NCI-H1105 treated with DMSO at 0.1 percent for 48 hours (cell line): ENCODE results near the gene SCN1A.
"Not testable (repeated sequence)": the region's sequence is repeated elsewhere in the genome, so short reads cannot be mapped to it uniquely, and the experiment has no call there.

Source experiments
- DNase-seq: peaks from one replicate; lab custom pipeline; 2025; lab: John Stamatoyannopoulos, UW

The SCN1A gene

DNA sequence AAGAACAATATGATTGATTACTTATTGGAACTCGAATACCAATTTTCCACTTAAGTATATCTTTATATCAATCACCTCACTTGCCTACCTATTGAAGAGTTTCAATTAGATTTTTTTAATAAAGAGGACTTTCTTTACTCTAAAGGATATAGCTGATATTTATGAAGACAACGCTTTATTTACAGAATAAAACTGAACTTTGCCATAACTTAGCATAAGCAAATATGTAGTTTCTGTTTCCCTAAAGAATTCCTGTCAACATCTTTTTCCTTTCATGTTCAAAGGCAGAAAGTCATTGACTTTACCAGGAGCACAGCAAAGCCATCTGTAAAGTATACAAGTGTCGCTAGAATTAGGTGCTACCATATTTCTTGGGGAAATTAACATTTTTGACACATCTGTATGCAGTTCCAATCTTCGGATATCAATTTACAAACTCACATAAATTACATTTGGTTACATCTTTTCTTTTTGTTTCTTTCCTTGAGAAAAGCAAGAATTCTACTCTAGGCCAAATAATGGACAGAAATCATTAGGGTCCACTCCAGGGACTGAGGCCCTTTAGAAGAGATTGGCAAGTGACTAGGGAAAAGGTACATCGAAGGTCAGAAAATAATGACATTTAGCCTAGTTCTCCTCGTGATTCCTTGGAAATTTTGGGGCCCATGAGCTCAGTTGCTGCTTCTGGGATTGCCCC is 7.5 kb upstream of the SCN1A start:
- no peak for DNase-seq

DNA sequence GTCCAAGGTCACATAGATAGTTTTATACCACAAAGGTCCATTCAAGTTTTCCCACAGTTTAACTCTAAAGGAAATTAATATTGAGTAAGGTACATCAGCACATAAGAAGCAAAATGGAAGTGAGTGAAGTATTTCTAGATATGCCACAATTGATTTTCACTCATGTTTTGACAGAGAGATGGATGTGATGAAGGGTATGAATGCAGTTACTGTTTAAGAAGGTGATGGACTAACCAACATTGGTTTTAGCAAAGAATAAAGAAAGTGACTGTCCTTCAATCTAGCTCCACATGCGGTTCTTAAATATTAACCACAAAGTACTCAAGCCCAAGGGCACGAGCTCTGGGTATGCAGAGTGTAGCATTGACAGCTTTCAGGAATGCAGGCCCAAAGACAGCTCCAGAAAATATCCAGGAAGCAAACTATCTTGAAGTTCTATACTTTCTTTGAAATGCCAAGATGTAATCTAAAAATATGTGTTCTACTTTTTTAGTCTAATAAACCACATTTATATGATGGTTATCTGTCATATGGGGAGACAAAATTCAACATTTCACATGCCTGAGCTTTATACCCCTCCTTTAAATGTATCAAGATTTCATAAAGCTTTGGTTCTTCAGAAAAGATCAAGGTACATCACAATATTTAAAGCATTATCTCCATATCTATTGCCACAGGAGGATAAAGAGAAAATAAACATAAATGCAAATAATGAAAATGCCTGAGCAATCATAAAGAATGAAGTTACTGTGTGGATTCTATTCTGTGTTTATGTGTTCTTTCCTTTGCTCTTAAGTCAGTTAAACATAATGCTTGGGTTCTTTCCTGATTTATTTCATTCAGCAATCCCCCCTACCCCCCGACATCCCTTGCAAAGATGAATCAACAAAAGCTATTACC is 6.7 kb upstream of the SCN1A start:
- DNase-seq = no peak

DNA sequence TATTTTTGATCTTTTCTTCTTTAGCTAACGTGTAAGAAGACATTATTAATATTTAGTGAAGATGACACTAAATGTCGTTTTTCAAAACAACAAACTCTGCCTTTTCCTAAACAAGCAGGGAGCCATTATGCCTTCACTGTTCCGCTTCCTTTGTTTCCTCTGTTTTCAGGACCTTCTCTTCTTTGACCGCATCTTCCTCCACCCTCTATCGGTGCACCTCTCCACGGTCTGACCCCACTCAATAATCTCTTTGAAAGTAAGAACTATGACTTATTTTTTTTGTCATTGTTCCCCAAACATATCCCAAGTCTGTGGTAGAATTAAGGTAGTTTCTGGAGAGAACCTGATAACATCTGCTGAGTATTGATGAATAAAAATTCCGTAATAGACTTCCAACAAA is 5.8 kb upstream of the SCN1A start:
- no peak for DNase-seq

DNA sequence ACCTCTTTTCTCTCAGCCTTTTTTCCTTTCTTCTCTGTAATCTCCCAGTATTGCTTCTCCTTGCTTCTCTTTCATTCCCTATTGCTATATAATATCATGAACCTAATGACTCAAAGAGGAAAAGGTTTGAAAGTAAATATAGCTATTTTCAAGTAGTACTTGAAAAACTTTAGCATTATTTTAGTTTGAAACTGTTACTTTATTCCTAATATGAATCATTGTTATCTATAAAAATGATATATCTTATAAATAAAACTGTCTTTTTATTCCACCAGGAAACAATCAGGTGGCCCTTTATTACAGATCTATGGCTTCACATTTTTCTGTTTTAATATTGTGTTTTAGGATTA is 311 bp upstream of the SCN1A start:
- DNase-seq = no peak

DNA sequence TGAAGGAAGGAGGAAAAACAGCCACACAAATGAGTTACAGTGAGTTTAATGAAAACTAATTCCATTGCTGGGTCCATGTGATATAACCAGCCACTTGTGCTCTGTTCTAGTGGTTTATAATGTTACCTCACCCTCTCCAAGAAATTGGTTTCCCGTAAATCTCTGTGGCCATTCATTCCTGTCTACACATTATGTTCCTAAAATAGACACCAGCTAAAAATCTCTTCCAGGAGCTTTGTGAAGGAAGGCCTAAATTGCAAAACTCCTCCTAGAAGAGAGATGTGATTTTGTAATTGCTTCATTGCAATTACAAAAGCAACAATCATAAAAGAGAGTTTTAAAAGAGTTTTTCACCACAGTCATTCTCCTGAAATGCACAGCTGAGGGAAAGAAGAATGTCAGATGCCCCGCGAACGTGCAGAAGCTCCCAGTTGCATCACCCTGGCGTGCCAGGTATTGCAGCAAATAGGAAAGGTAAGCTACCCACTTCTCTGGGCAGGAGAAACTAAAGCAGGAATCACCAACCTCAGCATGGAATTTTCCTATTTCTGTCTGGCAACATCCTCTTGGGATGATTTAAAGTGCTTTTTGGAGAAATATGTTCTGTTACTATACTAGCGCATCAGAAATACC is 1.7 kb downstream of the SCN1A start:
- no peak for DNase-seq

DNA sequence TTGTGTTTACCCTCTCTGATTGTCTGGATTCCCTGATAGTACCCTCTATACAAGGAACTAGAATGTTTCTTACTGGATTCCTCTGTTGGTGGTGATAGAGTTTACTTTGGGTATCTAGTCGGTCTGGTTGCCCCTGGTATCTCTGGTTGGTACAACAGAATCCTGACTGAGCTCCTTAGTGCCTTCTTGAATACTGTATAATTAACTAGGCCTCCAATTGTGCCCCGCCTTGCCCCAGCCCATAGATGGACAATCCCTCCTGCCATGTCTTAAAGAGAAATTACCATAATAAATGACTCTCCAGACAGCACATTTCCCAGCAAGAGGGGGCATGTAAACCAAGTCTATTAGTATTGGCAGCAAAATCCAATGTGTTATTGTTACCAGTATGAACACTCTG is 2.3 kb downstream of the SCN1A start:
- no peak for DNase-seq

DNA sequence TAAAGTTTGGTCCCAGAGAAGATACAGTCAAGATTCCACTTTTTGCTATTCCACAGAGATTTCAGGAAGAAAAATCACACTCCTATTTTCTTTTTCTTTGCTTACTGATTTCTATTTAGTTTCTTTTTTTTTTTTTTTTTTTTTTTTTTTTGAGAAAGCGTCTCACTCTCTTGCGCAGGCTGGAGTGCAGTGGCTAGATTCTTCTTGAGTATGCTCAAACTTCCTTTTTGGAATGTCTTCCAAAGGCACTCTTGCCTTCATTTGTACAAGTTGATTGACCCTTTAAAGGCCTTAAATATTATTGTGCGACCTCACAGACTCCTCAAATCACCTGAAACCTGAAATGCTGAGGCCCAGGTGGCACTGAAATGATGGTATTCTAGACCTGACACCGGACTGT is 9.6 kb downstream of the SCN1A start:
- no peak for DNase-seq

DNA sequence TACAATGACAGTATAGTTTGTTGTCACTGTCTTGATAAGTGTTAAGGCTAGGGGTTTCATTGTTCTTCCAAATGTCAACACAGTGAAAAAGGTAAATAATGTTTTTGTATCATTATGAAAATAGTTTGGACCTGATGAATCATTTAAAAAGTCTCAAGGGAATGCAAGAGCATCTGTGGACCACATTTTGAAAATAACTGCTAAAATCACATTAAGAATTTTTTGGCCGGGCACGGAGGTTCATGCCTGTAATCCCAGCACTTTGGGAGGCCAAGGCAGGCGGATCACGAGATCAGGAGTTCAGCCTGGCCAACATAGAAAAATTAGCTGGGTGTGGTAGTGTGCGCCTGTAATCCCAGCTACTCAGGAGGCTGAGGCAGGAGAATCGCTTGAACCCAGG is 10.3 kb downstream of the SCN1A start:
- DNase-seq = no peak

DNA sequence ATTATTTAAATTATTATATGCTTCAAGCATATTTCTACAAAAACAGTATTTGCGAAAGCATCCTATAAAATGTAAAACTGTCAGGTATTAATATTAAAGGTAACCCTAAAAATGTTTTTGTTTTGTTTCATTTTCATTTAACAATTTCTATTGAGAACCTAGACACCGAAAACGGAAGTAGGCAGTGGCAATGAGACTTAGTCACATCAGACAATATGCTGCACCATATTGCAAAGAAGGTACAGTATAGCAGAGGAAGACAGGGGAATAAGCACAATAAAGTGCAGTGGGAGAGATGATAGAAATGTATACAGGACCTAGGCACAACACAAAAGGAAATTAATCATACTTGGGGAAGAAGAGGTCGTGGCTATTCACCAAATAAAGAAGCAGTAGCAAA is 12.2 kb downstream of the SCN1A start:
- DNase-seq = no peak

DNA sequence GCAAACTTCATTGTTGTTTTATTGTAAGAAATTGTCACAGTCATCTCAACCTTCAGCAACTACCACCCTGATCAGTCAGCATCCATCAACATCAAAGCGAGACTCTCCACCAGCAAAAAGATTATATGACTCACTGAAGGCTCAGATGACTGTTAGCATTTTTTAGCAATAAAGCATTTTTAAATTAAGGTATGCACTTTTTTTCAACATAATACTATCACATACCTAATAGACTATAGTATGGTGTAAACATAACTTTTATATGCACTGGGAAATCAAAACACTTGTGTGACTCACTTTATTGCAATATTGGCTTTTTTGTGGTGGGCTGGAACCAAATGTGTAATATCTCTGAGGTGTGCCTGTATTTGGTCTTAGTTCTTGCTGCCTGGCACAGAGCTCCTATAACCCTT is 15.6 kb downstream of the SCN1A start:
- no peak for DNase-seq

DNA sequence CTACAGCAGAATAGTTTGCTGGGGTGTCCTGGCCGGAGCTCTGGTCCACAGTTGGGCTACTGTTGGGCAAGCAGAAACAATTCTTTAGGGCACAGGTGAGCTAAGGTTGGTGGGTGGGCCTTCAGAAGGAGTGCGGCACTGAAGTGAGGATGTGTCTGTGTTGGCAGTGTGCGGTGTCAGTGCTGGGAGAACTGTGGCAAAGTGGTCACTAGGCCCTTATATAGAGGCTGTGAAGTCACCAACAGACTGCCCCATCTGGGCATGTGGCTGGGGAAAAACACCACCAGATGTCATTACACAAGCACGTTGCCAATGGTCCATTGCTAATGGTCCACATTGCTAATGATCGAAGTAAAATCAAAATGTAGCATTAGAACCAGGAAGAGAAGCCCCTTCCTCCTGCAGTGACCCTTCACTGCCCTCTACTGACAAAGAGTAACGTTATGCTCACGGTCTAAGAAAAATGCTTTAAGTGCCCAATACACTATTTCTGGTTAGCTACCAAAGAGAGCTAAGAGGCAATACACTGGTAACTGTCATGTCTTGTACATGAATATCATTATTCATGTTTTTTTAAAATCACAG is 21.3 kb downstream of the SCN1A start:
- peak; percentile 29 for DNase-seq

DNA sequence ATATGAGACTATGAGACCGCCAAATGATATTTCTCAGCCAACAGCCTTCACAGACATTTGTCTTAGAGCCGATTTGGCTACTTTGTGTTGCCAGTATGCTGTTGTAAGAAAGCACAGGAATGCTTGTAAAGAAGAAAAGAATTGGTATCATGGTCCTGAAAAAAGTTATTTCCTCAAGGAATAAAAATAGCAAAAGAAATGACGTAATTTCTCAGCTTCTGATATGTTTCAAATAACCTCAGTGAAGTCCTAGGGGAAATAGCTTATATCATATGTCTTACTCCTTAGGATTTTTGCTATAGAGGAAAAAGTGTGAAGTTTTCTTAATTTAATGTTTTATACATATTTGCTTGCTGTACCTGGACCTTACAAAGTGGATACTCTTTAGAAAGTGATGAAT is 23.0 kb downstream of the SCN1A start:
- DNase-seq = no peak

DNA sequence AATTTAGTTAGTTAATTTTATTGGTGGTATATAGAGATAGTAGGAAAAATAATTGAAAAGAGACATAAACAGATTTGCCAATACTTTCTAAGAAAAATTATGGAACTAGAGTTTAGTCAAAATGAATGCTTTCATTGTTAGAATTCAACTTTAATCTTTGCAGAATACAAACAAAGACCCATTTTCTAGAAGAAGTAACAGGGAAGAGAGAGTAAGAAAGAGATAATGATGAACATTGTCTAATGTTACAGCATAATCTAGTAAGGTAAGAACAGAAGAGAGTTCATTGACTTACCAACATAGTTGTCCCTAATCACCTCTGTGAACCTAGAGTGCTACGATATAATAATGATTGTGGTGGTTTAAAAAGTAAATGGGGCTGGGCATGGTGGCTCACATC is 23.7 kb downstream of the SCN1A start:
- DNase-seq = no peak

DNA sequence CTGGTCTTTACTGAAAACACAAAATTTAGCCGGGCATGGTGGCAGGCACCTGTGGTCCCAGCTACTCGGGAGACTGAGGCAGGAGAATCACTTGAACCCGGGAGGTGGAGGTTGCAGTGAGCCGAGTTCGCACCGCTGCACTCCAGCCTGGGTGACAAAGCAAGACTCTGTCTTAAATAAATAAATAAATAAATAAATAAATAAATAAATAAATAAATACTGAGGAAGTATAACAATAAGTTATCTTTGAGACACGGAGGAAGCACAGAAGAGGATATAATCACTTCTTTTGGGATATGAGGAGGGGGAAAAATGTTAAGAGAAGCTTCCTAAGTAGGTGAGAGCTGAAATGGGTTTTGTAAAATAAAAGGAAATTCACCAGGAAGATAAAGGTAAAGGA is 24.5 kb downstream of the SCN1A start:
- not testable (repeated sequence) for DNase-seq

DNA sequence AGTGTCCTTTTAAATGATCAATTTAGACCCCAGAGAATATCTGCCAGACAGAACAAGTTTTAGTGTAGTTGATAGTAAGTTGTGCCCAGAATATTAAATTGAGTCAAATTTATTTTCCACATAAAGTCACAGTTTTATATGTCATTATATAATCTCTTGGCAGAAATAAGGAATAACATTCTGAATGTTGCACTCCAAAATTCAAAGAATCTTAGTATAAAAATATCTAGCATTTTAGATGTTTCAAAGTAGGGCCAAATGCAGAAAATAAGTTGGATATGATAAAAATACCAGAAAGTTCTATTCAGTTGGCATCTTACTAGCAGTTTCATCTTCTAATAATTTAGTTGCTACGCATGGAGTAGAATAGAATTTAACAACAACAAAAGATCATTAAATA is 33.5 kb downstream of the SCN1A start:
- no peak for DNase-seq

DNA sequence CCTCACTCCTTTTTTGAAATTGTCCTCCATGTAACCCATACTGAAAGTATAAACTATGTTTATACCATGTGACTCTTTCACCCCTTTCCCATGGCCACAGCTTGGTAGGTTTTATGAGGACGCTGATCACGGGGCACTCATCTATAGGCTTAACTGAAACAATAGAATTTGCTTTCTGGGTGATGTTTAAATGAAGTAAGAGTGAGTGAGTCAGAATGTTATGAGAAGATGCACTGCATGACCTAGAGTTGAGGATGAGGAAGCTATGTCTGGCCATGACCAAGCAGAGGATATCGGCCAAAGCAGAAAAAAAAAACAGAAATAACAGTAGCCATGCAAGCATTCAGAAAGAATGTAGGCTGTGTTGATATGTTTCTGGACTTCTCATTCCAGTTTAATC is 34.9 kb downstream of the SCN1A start:
- no peak for DNase-seq

DNA sequence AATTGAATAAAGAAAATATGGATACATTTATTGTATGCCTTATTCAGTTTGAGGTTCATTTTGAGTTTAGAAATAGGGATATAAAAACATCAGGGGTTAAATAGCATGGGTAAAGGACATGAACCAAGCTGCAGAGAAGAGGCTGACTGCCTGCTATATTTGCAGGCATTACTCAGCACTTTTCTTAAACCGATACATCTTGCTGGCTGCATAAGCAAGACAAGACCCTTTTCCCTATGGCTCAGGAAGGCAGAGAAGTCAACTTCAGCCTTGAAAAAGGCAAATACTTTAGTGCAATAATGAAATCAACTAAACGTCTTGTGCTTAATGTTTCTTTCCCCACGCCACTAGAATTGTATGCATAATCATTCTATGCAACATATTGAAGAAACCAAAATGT is 36.4 kb downstream of the SCN1A start:
- DNase-seq = no peak

DNA sequence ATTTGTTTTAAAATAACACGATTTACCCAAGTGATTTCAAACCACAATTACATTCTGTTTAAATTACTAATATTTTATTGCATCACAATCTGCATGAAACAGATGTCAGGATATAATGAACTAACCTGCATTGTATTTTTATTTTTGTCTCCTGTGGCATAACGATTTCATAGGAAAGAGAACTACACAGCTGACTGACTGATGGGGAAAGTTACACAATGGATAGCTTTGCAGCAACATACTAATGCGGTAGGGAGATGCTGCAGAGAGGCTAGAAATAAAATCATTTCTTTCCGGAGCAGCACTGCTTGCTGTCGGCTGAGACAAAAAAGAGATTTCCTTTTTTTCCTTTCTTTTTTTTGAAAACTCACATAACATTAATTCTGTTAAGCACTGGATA is 36.9 kb downstream of the SCN1A start:
- no peak for DNase-seq

DNA sequence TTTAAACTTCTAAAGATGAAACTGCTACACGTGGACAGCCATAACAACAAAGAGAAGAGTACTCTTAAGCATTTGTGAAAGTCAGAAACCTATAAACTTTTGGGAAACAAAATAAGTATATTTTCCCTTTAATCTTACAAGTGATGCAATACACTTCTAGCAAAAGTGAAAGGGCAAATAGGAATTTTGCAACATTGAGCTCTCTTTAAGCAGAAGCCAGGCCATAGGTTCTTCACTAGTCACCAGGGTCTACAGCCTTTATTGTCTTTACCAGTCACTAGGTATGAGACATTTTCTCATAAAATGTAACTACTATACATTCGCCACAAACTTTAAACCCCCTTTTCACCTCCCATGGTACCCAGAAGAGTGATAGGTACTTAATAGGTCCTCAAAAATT is 37.5 kb downstream of the SCN1A start:
- DNase-seq = no peak

DNA sequence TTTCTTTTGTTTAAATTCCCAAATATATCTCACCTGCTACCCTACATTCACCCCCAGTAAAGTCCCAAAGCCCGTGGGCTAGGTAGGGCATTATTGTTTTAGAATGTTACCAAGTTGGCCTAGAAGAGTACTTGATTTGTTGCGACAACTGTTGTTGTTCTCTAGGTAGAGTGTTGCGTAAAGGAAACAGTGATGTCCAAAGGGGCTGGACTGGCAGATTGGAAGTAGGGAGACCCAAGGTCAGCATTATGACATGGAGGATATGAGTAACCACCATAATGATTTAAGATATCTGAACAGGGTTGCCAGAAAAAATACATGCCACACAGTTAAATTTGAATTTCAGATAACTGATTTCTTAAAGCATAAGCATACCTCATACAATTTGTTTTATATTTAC is 39.2 kb downstream of the SCN1A start:
- no peak for DNase-seq

DNA sequence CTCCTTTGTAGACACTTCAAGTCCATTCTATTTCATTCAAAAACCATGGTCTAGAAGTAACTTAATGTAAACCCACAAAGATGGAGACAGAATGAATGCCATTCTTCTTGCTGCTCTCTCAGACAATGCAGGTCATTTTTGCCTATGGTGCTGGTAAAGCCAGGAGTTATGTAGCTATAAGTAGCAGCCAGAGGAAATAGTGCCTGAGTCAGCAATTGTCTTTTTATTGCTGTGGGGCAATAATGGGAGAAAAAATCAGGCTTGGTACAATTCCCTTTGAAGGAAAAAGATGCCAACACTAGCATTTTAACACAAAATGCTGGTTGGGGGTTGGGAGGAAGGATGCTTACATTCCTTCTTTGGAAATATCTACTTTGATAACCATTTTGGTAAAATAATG is 43.5 kb downstream of the SCN1A start:
- no peak for DNase-seq

DNA sequence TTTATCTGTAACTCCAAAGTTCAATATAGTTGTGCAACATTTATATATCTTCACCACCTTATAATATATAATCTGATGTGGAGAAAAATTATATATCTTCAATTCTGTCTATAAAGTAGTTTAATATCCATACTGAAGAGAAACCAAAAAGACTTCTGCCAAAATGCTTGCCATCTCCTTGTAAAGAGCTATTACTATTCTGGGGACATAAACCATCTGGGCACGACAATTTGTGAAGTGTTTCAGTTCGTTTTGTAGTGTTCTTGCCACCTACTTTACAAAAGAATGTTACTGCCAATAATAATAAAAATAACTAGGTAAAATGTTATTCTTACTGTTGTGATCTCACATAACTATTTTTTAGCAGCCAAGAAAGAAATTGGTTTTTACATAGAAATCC is 45.1 kb downstream of the SCN1A start:
- DNase-seq = no peak

DNA sequence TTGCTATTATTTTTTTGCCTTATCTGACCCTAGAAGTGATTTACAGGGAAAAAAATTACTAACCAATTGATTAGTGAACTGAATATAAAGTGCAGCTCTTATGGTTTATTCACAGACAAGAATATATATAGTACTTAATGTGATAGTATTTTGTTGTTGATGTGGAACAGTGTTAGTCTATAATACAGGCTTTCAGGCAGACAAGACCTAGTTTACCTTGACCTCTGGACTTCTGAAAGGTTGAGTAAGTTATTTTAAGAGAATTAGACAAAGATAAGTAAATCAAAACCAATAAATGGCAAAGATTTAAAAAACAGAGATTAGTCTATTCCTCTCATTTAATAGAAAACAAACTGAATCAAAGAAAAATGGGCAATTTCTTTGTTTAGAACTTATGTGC is 46.0 kb downstream of the SCN1A start:
- no peak for DNase-seq
